ENCODE data around the gene MYOF. TPM values are rescaled to one million over a fixed set of nuclear protein-coding genes. Genes with fewer than 3 reads are reported as not detected.

Gene MYOF
- total RNA-seq, 4 donors from 2014 or later, result 46.8 to 139 (median 90.2) TPM

- TF ChIP-seq, protein P1, sequence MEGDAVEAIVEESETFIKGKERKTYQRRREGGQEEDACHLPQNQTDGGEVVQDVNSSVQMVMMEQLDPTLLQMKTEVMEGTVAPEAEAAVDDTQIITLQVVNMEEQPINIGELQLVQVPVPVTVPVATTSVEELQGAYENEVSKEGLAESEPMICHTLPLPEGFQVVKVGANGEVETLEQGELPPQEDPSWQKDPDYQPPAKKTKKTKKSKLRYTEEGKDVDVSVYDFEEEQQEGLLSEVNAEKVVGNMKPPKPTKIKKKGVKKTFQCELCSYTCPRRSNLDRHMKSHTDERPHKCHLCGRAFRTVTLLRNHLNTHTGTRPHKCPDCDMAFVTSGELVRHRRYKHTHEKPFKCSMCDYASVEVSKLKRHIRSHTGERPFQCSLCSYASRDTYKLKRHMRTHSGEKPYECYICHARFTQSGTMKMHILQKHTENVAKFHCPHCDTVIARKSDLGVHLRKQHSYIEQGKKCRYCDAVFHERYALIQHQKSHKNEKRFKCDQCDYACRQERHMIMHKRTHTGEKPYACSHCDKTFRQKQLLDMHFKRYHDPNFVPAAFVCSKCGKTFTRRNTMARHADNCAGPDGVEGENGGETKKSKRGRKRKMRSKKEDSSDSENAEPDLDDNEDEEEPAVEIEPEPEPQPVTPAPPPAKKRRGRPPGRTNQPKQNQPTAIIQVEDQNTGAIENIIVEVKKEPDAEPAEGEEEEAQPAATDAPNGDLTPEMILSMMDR (IDR thresholded peaks at IDR 0.05; ENCODE audit: low read depth), result no peak
These were observed 12.7 kb downstream of the MYOF start for GRCh38 chr10:93469454-93469853.

- TF ChIP-seq, protein P1 (IDR thresholded peaks at IDR 0.05; ENCODE audit: low read depth), result no peak
These were observed 13.5 kb downstream of the MYOF start for GRCh38 chr10:93468461-93469213.

GRCh38 chr10:93465806-93466675 is 16.1 kb downstream of the MYOF start:
- TF ChIP-seq, protein P1 (IDR thresholded peaks at IDR 0.05; ENCODE audit: low read depth), result no peak

GRCh38 chr10:93464776-93465388 is 17.3 kb downstream of the MYOF start:
- TF ChIP-seq, protein P1 (IDR thresholded peaks at IDR 0.05; ENCODE audit: low read depth), result no peak

DNA sequence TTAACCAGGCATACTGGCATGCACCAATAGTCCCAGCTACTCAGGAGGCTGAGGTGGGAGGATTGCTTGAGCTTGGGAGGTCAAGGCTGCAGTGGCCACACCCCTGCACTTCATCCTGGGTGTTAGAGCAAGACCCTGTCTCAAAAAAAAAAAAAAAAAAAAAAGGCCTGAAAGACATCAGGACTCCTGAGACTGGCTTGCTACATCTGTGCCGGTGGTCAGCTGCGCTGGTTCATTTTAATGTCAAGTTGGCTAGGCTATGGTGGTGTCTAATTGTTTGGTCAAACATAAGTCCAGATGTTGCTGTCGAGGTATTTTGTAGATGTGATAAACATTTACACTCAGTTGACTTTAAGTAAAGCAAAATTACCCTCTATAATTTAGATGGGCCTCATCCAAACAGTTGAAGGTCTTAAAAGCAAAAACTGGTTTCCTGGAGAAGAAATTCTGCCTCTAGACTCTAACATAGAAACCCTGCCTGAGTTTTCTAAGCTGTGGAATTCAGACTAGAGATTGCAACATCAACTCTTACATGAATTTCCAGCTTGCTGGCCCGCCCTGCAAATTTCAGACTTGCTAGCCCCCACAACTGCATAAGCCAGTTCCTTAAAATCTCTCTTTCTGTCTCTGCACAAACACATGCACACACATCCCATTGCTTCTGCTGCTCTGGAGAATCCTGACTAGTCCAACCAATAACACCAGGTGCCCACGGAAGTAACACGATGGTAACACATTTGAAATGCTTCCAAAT is 18.2 kb downstream of the MYOF start:
- TF ChIP-seq, protein P1 (IDR thresholded peaks at IDR 0.05; ENCODE audit: low read depth), result no peak

- TF ChIP-seq, protein P1 (IDR thresholded peaks at IDR 0.05; ENCODE audit: low read depth), result no peak
These were observed 19.3 kb downstream of the MYOF start for GRCh38 chr10:93462881-93463280.

Measured in subcutaneous adipose tissue (tissue), 4 donors.